ENCODE results near the gene RNASE3. TPM values are rescaled to one million over a fixed set of nuclear protein-coding genes. Genes with fewer than 3 reads are reported as not detected.
A peak's percentile ranks its signal among the peaks of the same experiment; 100 is the strongest.
"Not testable (repeated sequence)": the region's sequence is repeated elsewhere in the genome, so short reads cannot be mapped to it uniquely, and the experiment has no call there.

Gene RNASE3
- total and polyA plus RNA-seq, 4 donors, result 0.31 to 2.5 (median 0.79) TPM; not detected in 1

DNA sequence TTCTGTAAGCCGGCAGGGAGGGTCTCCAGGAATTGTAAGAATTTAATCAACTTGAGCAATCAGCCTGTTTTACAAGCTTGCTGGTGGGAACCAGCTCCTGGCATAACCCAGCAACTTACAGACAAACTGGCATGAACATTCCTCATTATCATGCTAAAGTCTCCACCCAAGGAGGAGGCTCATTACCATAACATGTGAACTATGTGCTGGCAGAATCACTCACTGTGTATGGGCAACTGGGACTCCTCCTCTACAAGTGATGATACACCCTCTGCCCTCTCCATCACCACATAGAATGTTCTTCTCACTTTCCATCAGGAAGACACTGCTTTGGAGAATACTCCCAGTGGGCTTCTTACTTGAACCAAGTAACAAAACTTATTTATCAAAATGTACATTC lies 4.1 kb downstream of the RNASE3 start:
- DNase-seq; H3K27ac ChIP-seq (ENCODE audit: low read depth in 1 of 2, low read length in 1 of 2); H3K9ac ChIP-seq (ENCODE audit: insufficient read depth in 1 of 2, low read length in 2 of 2); H3K9me3 ChIP-seq (ENCODE audit: control insufficient read depth in 4 of 4, insufficient read depth in 3 of 4, low read length in 3 of 4); H3K27me3 ChIP-seq (ENCODE audit: control insufficient read depth in 3 of 3, insufficient read depth in 3 of 3, low read length in 2 of 3); H3K4me3 ChIP-seq; H3K4me1 ChIP-seq (ENCODE audit: control insufficient read depth in 5 of 5, insufficient read depth in 5 of 5, low read length in 5 of 5); H3K36me3 ChIP-seq (ENCODE audit: control insufficient read depth in 4 of 4, insufficient read depth in 4 of 4, low read length in 4 of 4); ATAC-seq (ENCODE audit: insufficient read depth, low FRiP score): not testable (repeated sequence)
- WGBS, 2 donors, result 39 to 58% methylated on average over 1 of the region's 1 CpG

GRCh38 chr14:20904393-20905029 lies 13.3 kb downstream of the RNASE3 start:
- peak; percentile 3 to 14 (median 4) for DNase-seq
- WGBS, 2 donors, result 50 to 79% methylated on average over 4 of the region's 4 CpGs
- H3K9me3 ChIP-seq (ENCODE audit: control insufficient read depth in 4 of 4, insufficient read depth in 3 of 4, low read length in 3 of 4), result peaks cover 0 to 4% (median 0%) of the 10 kb centered on the region in 4 donors
- TF ChIP-seq CTCF (IDR thresholded peaks at IDR 0.05; ENCODE audit: control extremely low read depth, extremely low read depth), result no peak
- no peaks in the 10 kb centered on the region for H3K4me1 ChIP-seq (ENCODE audit: control insufficient read depth in 5 of 5, insufficient read depth in 5 of 5, low read length in 5 of 5)
- no peak for ATAC-seq (ENCODE audit: insufficient read depth, low FRiP score)
- no peak overlapping the region for H3K27ac ChIP-seq (ENCODE audit: low read depth in 1 of 2, low read length in 1 of 2)
- H3K36me3 ChIP-seq (ENCODE audit: control insufficient read depth in 4 of 4, insufficient read depth in 4 of 4, low read length in 4 of 4), result no peaks in the 10 kb centered on the region
- no peak overlapping the region for H3K4me3 ChIP-seq
- H3K27me3 ChIP-seq (ENCODE audit: control insufficient read depth in 3 of 3, insufficient read depth in 3 of 3, low read length in 2 of 3), result no peaks in the 10 kb centered on the region
- no peak overlapping the region for H3K9ac ChIP-seq (ENCODE audit: insufficient read depth in 1 of 2, low read length in 2 of 2)

DNA sequence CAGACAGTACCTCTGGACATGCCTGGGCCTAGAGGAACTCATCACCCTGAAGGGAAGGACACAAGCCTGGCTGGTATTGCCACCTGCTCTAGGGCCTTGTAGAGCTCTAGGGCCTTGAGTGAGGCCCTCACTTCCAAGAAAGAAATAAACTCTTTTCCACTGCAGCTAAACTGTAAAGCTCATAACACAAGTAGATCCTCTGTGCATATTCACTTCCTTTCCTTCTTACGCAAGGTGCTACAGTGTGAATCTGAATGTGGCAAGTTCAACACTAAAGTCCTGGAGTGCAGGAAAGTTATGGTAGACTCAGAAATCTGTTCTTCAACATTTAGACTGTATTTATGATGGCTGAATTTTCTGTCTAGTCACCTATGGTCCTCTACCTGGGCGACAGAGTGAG lies 14.5 kb downstream of the RNASE3 start:
- DNase-seq (no peak), ATAC-seq (ENCODE audit: insufficient read depth, low FRiP score) (no peak)
- H3K4me3 ChIP-seq, result no peak overlapping the region
- H3K9ac ChIP-seq (ENCODE audit: insufficient read depth in 1 of 2, low read length in 2 of 2), result no peak overlapping the region
- H3K4me1 ChIP-seq (ENCODE audit: control insufficient read depth in 5 of 5, insufficient read depth in 5 of 5, low read length in 5 of 5), result no peaks in the 10 kb centered on the region
- H3K9me3 ChIP-seq (ENCODE audit: control insufficient read depth in 4 of 4, insufficient read depth in 3 of 4, low read length in 3 of 4), result peaks cover 0 to 4% (median 0%) of the 10 kb centered on the region in 4 donors
- WGBS, 2 donors, result 58 to 79% methylated on average over 2 of the region's 2 CpGs
- H3K36me3 ChIP-seq (ENCODE audit: control insufficient read depth in 4 of 4, insufficient read depth in 4 of 4, low read length in 4 of 4), result no peaks in the 10 kb centered on the region
- H3K27ac ChIP-seq (ENCODE audit: low read depth in 1 of 2, low read length in 1 of 2), result peak overlapping the region in 1 of 2 donors; percentile 31
- H3K27me3 ChIP-seq (ENCODE audit: control insufficient read depth in 3 of 3, insufficient read depth in 3 of 3, low read length in 2 of 3), result no peaks in the 10 kb centered on the region
- no peak for TF ChIP-seq CTCF (IDR thresholded peaks at IDR 0.05; ENCODE audit: control extremely low read depth, extremely low read depth)

GRCh38 chr14:20907214-20907613 lies 16.0 kb downstream of the RNASE3 start:
- Histone ChIP-seq H3K4me1 (ENCODE audit: control insufficient read depth in 5 of 5, insufficient read depth in 5 of 5, low read length in 5 of 5) (no peaks in the 10 kb centered on the region), H3K27ac (ENCODE audit: low read depth in 1 of 2, low read length in 1 of 2) (no peak overlapping the region), H3K4me3 (no peak overlapping the region), H3K9me3 (ENCODE audit: control insufficient read depth in 4 of 4, insufficient read depth in 3 of 4, low read length in 3 of 4) (peaks cover 0 to 4% (median 0%) of the 10 kb centered on the region in 4 donors), H3K9ac (ENCODE audit: insufficient read depth in 1 of 2, low read length in 2 of 2) (no peak overlapping the region), H3K36me3 (ENCODE audit: control insufficient read depth in 4 of 4, insufficient read depth in 4 of 4, low read length in 4 of 4) (no peaks in the 10 kb centered on the region), H3K27me3 (ENCODE audit: control insufficient read depth in 3 of 3, insufficient read depth in 3 of 3, low read length in 2 of 3) (no peaks in the 10 kb centered on the region)
- WGBS, 2 donors, result 91 to 93% methylated on average over 1 of the region's 1 CpG
- ATAC-seq (ENCODE audit: insufficient read depth, low FRiP score) (no peak), DNase-seq (no peak)
- no peak for TF ChIP-seq CTCF (IDR thresholded peaks at IDR 0.05; ENCODE audit: control extremely low read depth, extremely low read depth)

DNA sequence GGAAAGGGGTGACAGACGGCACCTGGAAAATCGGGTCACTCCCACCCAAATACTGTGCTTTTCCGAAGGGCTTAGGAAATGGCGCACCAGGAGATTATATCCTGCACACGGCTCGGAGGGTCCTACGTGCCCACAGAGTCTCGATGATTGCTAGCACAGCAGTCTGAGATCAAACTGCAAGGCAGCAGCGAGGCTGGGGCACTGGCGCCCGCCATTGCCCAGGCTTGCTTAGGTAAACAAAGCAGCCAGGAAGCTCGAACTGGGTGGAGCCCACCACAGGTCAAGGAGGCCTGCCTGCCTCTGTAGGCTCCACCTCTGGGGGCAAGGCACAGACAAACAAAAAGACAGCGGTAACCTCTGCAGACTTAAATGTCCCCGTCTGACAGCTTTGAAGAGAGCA lies 19.6 kb downstream of the RNASE3 start:
- not testable (repeated sequence) for DNase-seq; H3K9me3 ChIP-seq (ENCODE audit: control insufficient read depth in 4 of 4, insufficient read depth in 3 of 4, low read length in 3 of 4); H3K27ac ChIP-seq (ENCODE audit: low read depth in 1 of 2, low read length in 1 of 2); H3K27me3 ChIP-seq (ENCODE audit: control insufficient read depth in 3 of 3, insufficient read depth in 3 of 3, low read length in 2 of 3); H3K4me1 ChIP-seq (ENCODE audit: control insufficient read depth in 5 of 5, insufficient read depth in 5 of 5, low read length in 5 of 5); H3K36me3 ChIP-seq (ENCODE audit: control insufficient read depth in 4 of 4, insufficient read depth in 4 of 4, low read length in 4 of 4); ATAC-seq (ENCODE audit: insufficient read depth, low FRiP score); H3K4me3 ChIP-seq; H3K9ac ChIP-seq (ENCODE audit: insufficient read depth in 1 of 2, low read length in 2 of 2)
- 79 to 87% methylated on average over 12 to 14 of the region's 14 CpGs for WGBS, 2 donors

- not testable (repeated sequence) for H3K4me1 ChIP-seq (ENCODE audit: control insufficient read depth in 5 of 5, insufficient read depth in 5 of 5, low read length in 5 of 5); H3K9ac ChIP-seq (ENCODE audit: insufficient read depth in 1 of 2, low read length in 2 of 2); H3K4me3 ChIP-seq; H3K27ac ChIP-seq (ENCODE audit: low read depth in 1 of 2, low read length in 1 of 2); H3K27me3 ChIP-seq (ENCODE audit: control insufficient read depth in 3 of 3, insufficient read depth in 3 of 3, low read length in 2 of 3); H3K9me3 ChIP-seq (ENCODE audit: control insufficient read depth in 4 of 4, insufficient read depth in 3 of 4, low read length in 3 of 4); H3K36me3 ChIP-seq (ENCODE audit: control insufficient read depth in 4 of 4, insufficient read depth in 4 of 4, low read length in 4 of 4)
- ATAC-seq (ENCODE audit: insufficient read depth, low FRiP score) (peak; percentile 41), DNase-seq (peak in 1 of 3 donors; percentile 13)
- 30 to 56% methylated on average over 10 to 11 of the region's 11 CpGs for WGBS, 2 donors
Observed at GRCh38 chr14:20919038-20919756, 28.0 kb downstream of the RNASE3 start.
